Mucosa of rectum (tissue), 2 donors: ENCODE measurements around the gene FMO1.
"Not testable (repeated sequence)": the region's sequence is repeated elsewhere in the genome, so short reads cannot be mapped to it uniquely, and the experiment has no call there.

ENCODE experiments used
- H3K27ac ChIP-seq, 2 donors: one replicate each; pipeline ENCODE4 v1.7.0; 2013; ENCODE audit warnings: inconsistent platforms in 2 of 2, low read depth in 2 of 2, low read length in 2 of 2
- H3K27me3 ChIP-seq, 2 donors: one replicate each; pipeline ENCODE4 v1.7.0; 2013; ENCODE audit warnings: low read length in 2 of 2; ENCODE audit not compliant: control insufficient read depth in 2 of 2, insufficient read depth in 2 of 2
- H3K36me3 ChIP-seq, 2 donors: one replicate each; pipeline ENCODE4 v1.7.0; 2013; ENCODE audit warnings: low read length in 2 of 2; ENCODE audit not compliant: control insufficient read depth in 2 of 2, insufficient read depth in 2 of 2
- H3K4me1 ChIP-seq, 2 donors: one replicate each; pipeline ENCODE4 v1.7.0; 2013; ENCODE audit warnings: low read length in 2 of 2, mild to moderate bottlenecking in 1 of 2; ENCODE audit not compliant: control insufficient read depth in 2 of 2, insufficient read depth in 2 of 2
- H3K4me3 ChIP-seq, 2 donors: one replicate each; pipeline ENCODE4 v1.7.0; 2013; ENCODE audit warnings: low read length in 2 of 2
- H3K9ac ChIP-seq, 2 donors: one replicate each; pipeline ENCODE4 v1.7.0; 2013; ENCODE audit warnings: low read length in 2 of 2, low read depth in 1 of 2, mild to moderate bottlenecking in 1 of 2
- H3K9me3 ChIP-seq, 2 donors: one replicate each; pipeline ENCODE4 v1.7.0; 2013; ENCODE audit warnings: low read length in 2 of 2; ENCODE audit not compliant: control insufficient read depth in 2 of 2
- donor health status: healthy.
- donor health status: Normal muscosa, but diverticular disease.

The FMO1 gene

GRCh38 chr1:171218661-171219060, 29.6 kb upstream of the FMO1 start:
- Histone ChIP-seq H3K9ac (no peak overlapping the region), H3K4me1 (peaks cover 0 to 5% of the 10 kb centered on the region in 2 donors), H3K9me3 (no peaks in the 10 kb centered on the region), H3K36me3 (no peaks in the 10 kb centered on the region), H3K27ac (no peak overlapping the region), H3K4me3 (no peak overlapping the region), H3K27me3 (no peaks in the 10 kb centered on the region)

GRCh38 chr1:171219346-171220080, 28.8 kb upstream of the FMO1 start:
- H3K9ac ChIP-seq, result no peak overlapping the region
- H3K27me3 ChIP-seq, result no peaks in the 10 kb centered on the region
- no peak overlapping the region for H3K4me3 ChIP-seq
- no peaks in the 10 kb centered on the region for H3K9me3 ChIP-seq
- H3K36me3 ChIP-seq, result no peaks in the 10 kb centered on the region
- no peak overlapping the region for H3K27ac ChIP-seq
- peaks cover 0 to 5% of the 10 kb centered on the region in 2 donors for H3K4me1 ChIP-seq

GRCh38 chr1:171220081-171220420, 28.2 kb upstream of the FMO1 start:
- H3K9ac ChIP-seq, result no peak overlapping the region
- H3K4me3 ChIP-seq, result no peak overlapping the region
- no peaks in the 10 kb centered on the region for H3K9me3 ChIP-seq
- no peak overlapping the region for H3K27ac ChIP-seq
- peaks cover 0 to 5% of the 10 kb centered on the region in 2 donors for H3K4me1 ChIP-seq
- H3K27me3 ChIP-seq, result no peaks in the 10 kb centered on the region
- no peaks in the 10 kb centered on the region for H3K36me3 ChIP-seq

GRCh38 chr1:171220581-171221054, 27.7 kb upstream of the FMO1 start:
- no peaks in the 10 kb centered on the region for H3K36me3 ChIP-seq
- H3K4me1 ChIP-seq, result peaks cover 0 to 5% of the 10 kb centered on the region in 2 donors
- H3K9me3 ChIP-seq, result no peaks in the 10 kb centered on the region
- H3K9ac ChIP-seq, result no peak overlapping the region
- H3K27ac ChIP-seq, result no peak overlapping the region
- H3K27me3 ChIP-seq, result no peaks in the 10 kb centered on the region
- H3K4me3 ChIP-seq, result no peak overlapping the region

- Histone ChIP-seq H3K27ac (no peak overlapping the region), H3K9me3 (no peaks in the 10 kb centered on the region), H3K4me1 (peaks cover 0 to 5% of the 10 kb centered on the region in 2 donors), H3K9ac (no peak overlapping the region), H3K36me3 (no peaks in the 10 kb centered on the region), H3K27me3 (no peaks in the 10 kb centered on the region), H3K4me3 (no peak overlapping the region)
These were observed 26.4 kb upstream of the FMO1 start for GRCh38 chr1:171221665-171222591.

- H3K9me3 ChIP-seq, result no peaks in the 10 kb centered on the region
- no peaks in the 10 kb centered on the region for H3K27me3 ChIP-seq
- H3K4me3 ChIP-seq, result no peak overlapping the region
- H3K27ac ChIP-seq, result no peak overlapping the region
- no peak overlapping the region for H3K9ac ChIP-seq
- no peaks in the 10 kb centered on the region for H3K36me3 ChIP-seq
- H3K4me1 ChIP-seq, result peaks cover 0 to 5% of the 10 kb centered on the region in 2 donors
These were observed 25.4 kb upstream of the FMO1 start for GRCh38 chr1:171222936-171223335.

GRCh38 chr1:171224257-171224656, 24.0 kb upstream of the FMO1 start:
- not testable (repeated sequence) for H3K27ac ChIP-seq, H3K27me3 ChIP-seq, H3K4me3 ChIP-seq, H3K9ac ChIP-seq, H3K4me1 ChIP-seq, H3K36me3 ChIP-seq, H3K9me3 ChIP-seq

GRCh38 chr1:171226747-171227370, 21.4 kb upstream of the FMO1 start:
- Histone ChIP-seq H3K36me3 (no peaks in the 10 kb centered on the region), H3K9ac (no peak overlapping the region), H3K27me3 (no peaks in the 10 kb centered on the region), H3K27ac (no peak overlapping the region), H3K4me1 (no peaks in the 10 kb centered on the region), H3K9me3 (no peaks in the 10 kb centered on the region), H3K4me3 (no peak overlapping the region)

GRCh38 chr1:171231326-171231725, 17.0 kb upstream of the FMO1 start:
- H3K9ac ChIP-seq, result no peak overlapping the region
- no peaks in the 10 kb centered on the region for H3K27me3 ChIP-seq
- no peak overlapping the region for H3K4me3 ChIP-seq
- no peak overlapping the region for H3K27ac ChIP-seq
- H3K36me3 ChIP-seq, result no peaks in the 10 kb centered on the region
- H3K4me1 ChIP-seq, result no peaks in the 10 kb centered on the region
- no peaks in the 10 kb centered on the region for H3K9me3 ChIP-seq

- Histone ChIP-seq H3K27ac (no peak overlapping the region), H3K4me3 (no peak overlapping the region), H3K36me3 (no peaks in the 10 kb centered on the region), H3K9ac (no peak overlapping the region), H3K4me1 (no peaks in the 10 kb centered on the region), H3K27me3 (no peaks in the 10 kb centered on the region), H3K9me3 (no peaks in the 10 kb centered on the region)
These were observed 15.1 kb upstream of the FMO1 start for GRCh38 chr1:171233183-171233582.
